Stomach (tissue), 4 donors: ENCODE measurements around the gene ACBD3.

ENCODE experiments used
- CTCF ChIP-seq, 7 experiments: fragments of 450-650 bp in 4 of 7; fragments of 200-600 bp in 3 of 7; sonication (generic) in 3 of 7; IDR thresholded peaks; one replicate each; pipeline ENCODE4 v1.5.1; 2016 to 2019; ENCODE audit warnings: antibody characterized with exemption in 7 of 7, control low read depth in 2 of 7, mild to moderate bottlenecking in 1 of 7
- POLR2A ChIP-seq, 4 donors: fragments of 450-650 bp; IDR thresholded peaks; one replicate each; pipeline ENCODE4 v1.6.1; 2016; ENCODE audit warnings: antibody characterized with exemption in 4 of 4, control low read depth in 2 of 4, mild to moderate bottlenecking in 1 of 4, moderate library complexity in 1 of 4
- POLR2AphosphoS5 ChIP-seq, 3 donors: sonication (generic); formaldehyde crosslinking; IDR thresholded peaks; one replicate each; pipeline ENCODE4 v1.6.1; 2016; ENCODE audit warnings: antibody characterized with exemption in 3 of 3

- TF ChIP-seq CTCF (IDR thresholded peaks at IDR 0.05) (no peak), POLR2A (IDR thresholded peaks at IDR 0.05) (peak in 1 of 4 donors; percentile 11), POLR2AphosphoS5 (IDR thresholded peaks at IDR 0.05) (peak in 2 of 3 donors; percentile 42 to 65)
Observed at GRCh38 chr1:226110249-226111097, 76.1 kb downstream of the ACBD3 start.
